ENCODE data around the gene RCBTB1.
A peak's percentile ranks its signal among the peaks of the same experiment; 100 is the strongest.
"Not testable (repeated sequence)": the region's sequence is repeated elsewhere in the genome, so short reads cannot be mapped to it uniquely, and the experiment has no call there.

RCBTB1 gene

DNA sequence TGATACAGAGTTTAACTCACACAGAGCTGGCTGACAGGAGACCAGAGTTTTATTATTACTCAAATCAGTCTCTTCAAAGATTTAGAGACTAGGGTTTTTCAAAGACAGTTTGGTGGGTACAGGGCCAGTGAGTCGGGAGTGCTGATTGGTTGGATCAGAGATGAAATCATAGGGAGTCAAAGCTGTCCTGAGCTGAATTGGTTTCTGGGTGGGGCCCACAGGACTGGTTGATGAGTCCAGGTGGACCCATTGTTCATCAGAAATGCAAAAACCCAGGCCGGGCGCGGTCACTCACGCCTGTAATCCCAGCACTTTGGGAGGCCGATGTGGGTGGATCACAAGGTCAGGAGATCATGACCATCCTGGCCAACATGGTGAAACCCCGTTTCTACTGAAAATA, 17.3 kb upstream of the RCBTB1 start:
- DNase-seq: not testable (repeated sequence)

DNA sequence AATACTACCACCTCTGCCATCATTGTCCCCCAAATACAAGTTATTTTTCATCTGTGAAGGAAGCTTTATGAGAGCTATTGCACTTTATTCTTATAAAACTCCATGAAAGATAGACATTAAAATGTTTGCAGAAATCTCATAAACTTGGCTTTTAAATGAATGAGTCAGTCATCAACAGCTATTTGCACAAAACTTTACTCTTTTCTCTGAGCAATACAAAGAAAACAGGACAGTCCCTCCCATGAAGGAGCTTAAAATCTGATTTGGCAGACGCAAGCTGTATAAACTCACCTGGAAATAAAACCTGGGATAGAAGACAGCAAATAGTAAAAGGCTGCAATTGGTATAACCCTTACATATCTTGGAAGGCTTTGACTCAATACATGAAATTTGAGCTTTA, 16.6 kb upstream of the RCBTB1 start:
- DNase-seq: no peak

DNA sequence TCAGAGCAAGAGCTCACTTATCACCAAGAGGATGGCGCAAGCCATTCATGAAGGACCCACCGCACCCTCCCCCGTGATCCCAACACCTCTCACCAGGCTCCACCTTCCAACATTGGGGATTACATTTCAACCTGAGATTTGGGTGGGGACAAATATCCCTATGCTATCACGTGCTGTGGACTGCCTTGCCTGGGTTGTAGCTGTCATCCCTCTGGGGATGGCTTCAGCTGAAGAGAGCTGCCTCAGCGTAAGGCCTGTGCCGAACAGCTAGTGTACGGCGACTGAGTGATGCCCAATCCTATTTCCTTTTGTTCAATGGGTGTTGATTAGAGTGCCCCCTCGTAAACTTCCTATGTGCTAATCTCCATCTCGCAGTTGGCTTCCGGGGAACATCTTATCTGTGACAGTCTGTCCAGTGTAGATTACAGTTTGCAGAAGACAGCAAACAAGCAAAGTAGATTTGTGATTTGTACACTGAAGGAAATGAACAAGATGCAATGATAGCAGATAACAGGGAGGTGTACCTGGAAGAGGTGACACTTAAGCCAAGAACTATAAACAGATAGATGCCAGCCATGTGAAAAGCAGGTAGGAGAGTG, 11.8 kb upstream of the RCBTB1 start:
- no peak for DNase-seq

DNA sequence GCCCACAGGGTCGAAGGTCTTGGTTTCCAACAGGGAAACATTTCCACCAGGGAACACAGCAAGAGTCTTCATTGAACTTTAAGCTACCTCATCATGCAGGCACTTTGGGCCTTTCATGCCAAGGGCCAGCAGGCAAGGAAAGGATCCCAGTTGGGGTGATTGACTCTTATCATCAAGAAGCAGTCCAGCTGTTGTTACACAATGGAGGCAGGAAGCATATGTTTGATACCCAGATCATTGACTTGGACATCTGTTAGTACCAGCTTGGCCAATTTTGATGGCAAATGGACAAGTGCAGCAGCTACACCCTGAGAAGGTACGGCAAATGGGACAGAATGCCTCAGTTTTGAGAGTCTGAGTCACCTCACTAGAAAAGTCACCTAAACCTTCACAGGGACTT, 10.9 kb upstream of the RCBTB1 start:
- DNase-seq: no peak

DNA sequence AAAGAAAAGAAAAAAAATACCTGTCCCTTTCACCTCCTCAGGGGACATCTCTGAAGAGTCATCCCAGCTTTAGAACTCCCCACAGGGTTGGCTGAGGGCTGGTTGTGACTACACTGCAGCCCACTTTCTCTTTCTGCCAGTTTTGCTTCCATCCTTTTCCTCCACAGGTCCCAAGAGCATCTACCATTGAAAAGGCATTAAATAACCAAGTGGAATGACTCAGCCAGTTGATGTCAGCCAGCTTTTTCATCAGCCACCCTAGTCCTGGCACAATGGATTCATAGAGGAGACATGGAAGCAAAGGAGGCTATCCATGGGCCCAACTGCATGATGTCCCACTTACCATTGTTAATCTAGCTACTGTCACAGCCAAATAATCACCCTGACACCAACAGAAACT, 9.2 kb upstream of the RCBTB1 start:
- no peak for DNase-seq

DNA sequence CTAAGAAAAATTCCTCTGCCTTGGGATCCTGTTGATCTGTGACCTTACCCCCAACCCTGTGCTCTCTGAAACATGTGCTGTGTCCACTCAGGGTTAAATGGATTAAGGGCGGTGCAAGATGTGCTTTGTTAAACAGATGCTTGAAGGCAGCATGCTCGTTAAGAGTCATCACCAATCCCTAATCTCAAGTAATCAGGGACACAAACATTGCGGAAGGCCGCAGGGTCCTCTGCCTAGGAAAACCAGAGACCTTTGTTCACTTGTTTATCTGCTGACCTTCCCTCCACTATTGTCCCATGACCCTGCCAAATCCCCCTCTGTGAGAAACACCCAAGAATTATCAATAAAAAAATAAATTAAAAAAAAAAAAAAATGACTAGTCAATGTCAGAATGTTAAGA, 8.5 kb upstream of the RCBTB1 start:
- not testable (repeated sequence) for DNase-seq

DNA sequence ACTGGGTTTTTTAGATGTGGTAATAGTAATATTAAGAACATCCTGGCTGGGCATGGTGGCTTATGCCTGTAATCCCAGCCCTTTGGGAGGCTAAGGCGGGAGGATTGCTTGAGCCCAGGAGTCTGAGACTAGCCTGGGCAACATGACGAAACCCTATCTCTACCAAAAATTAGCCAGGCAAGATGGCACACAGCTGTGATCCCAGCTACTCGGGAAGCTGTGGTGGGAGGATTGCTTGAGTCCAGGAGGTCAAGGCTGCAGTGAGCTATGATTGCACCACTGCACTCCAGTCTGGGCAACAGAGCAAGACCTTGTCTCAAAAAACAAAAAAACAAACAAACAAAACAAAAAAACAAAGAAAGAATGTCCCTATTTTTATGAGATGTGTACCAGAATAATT, 5.4 kb upstream of the RCBTB1 start:
- DNase-seq: not testable (repeated sequence)

DNA sequence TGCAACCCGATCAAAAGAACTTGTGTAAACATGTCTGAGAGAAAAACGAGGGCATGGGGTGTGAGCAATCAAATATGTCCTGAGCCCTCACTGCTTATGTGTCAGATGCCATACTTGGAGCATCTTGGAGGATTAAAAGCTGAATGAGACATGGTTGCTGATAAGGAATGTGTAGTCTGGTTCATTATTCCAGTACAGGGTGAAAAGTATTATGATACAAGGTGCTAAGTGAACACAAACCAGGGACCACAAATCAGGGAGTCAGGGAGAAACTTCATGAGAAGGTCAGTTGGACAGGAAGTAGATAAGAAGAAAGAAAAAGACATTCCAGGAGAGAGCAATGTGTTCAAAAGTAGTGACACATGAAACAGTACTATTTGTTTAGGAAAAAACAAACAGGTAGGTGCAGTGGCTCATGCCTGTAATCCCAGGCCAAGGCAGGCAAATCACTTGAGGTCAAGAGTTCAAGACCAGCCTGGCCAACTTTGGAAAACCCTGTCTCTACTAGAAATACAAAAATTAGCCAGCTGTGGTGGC, 2.0 kb upstream of the RCBTB1 start:
- DNase-seq: no peak

DNA sequence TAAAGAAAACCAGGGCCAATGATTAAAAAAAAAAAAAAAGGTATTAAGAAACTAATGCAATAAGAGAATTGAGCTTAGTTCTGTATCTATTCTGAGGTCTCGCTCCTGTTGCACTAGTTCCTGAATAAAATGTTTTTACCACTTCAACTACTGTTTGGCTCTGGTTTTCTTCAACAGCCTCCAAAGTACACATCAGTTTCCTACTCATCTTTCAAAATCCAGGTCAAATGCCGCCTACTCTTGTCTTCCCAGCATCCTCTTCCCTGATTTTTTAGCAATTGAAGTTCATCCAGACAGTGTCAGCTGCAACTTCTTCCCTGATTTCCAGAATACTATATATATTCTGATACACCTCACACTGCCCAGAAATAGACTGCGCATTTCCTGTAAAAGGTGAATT, 1.4 kb upstream of the RCBTB1 start:
- DNase-seq: no peak

DNA sequence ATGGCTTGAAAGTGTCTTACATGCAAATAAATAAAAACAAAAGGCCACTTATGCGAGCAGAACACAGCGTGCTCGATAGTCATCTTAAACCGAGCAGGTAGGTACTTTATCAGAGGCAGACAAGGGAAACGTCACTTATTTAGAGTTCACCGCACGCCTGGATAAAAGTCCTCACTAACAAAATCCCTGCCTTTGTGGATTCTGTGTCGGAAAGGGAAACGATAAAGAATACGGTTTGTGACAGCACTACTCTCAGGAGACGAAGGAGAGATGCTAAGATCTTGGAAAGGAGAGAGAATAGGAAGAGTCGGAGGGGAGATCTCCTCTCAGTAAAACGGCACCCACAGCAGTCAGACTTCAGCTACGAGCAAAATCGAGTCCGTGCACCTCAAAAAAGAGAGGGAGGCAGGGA, 581 bp downstream of the RCBTB1 start:
- peak in 1 of 2 experiments; percentile 33 for DNase-seq

DNA sequence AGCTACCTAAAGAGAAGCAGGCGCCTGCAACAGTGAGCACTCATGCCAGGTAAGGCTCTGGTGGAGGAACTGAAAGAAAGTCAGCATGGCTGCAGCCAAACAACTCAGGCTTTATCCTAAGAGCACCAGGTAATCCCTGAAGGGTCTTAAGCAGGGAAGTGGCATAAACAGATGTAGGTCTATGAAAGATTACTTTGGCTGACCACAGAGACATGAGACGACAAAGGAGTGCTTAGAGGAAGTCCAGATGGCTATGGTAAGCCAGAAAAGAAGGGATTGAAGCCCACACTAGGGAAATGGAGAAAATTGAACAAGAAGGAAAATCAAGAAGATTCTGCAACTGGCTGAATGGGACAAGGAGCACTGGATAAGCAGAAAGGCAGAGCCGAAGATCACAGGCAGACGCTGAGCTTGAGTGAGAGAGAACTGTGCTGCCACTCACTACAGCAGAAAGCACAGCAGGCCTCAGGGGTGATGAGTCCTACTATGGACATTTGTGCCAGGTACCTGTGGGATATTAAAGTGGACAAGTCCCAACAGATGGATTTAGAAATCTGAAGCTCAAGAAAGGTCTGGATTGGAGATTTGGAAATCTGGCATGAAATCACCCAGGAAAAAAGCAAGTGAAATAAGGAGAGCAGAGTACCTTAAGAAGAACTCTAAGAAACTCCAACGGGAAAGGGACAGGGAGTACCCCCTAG, 4.2 kb downstream of the RCBTB1 start:
- no peak for DNase-seq

DNA sequence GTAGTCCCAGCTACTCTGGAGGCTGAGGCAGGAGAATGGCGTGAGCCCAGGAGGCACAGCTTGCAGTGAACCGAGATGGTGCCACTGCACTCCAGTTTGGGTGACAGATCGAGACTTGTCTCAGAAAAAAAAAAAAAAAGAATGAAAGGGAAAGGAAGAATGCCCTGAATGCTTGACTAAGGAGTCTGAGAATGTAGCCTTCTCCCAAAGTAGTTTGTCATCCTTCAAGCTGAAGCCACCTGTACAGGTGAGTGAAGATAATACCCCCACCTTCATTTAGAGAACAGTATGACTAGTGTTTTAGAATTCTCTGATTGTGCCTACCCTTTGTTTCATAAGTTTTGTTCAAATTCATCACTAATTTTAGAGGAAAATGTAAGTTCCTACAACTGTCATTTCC, 5.9 kb downstream of the RCBTB1 start:
- DNase-seq: no peak

DNA sequence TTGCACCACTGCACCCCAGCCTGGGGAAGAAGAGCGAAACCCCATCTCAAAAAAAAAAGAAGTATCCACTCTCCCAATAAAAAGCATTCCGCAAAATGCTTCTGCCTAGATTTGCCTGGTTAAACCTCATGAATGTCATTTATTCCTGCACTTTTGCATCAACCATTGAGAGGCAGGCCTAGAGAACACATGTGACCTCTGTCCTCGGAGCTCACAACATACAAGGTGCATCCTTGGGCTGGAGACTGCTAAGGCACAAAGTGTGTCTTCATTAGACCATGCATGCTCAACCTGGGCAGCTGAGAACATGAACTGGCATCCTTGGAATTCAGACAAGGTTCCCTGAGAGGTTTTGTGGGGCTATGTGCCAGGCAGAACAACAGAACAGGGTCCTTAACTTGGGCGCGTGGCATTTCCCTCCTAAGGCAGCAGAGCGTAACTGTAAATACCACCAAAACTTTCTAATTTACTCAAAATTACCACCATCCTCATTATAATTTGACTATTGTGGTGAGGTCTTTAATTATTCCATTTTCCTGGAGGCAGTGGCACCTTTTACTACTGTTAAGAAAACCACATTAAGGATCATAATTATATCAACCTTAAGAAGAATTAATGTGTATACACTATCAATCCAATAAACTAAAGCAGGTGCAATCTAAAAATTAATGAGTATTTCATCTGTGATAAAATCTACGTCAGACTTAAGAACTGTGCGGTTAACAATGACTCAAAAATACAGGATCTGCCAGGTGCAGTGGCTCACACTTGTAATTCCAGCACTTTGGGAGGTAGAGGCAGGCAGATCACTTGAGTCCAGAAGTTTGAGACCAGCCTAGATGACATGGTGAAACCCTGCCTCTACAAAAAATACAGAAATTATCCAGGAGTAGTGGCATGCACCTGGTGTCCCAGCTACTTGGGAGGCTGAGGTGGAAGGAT, 13.8 kb downstream of the RCBTB1 start:
- DNase-seq: no peak

DNA sequence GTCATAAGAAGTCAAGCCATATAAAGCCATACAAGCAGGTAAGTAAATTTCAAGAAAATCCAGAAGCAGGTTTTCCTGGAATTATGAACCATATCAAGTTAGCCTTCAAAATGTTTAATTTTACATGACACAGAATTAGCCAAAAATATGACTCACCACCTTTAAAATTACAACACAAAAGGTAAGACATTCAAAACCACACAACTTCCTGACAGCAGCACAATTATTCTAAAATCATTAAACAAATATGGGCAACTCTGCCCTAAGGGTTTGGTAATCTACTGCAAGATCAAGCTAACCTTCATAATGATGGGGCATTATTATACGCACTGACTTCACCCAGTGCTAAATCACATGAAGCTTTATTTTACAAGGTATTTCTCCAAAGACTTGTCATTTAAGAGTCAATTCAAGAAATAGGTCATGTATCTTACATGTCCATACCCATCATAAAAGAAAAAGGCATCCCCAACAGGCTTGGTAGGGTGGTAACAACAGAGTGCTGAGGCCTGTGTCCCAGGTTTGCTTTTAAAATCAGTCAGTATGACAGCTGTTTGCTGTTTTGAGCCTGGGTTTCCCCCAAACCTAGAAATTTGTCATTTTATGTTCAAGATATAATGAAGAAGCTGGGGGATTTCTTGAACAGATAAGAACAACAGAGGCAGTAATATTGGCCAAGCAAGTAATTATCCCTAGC, 15.2 kb downstream of the RCBTB1 start:
- DNase-seq: no peak

DNA sequence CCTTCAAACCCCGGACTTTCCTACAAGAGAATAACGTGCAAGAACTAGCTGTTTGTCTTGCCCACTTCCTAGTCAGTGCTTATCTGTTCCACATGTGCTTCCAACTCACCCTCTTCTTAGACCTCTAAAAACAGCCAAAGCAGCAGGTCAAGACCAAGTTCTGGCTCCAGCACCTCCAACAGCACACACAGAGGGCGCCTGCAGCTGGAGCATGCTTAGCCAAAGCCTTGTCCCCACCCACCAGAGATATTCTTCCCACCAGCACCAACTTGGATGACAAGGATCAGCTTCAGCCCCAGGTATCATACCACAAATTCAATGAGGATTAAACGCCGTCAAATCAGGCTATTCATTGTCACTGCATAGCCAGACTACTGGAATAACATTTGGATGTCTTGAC, 17.9 kb downstream of the RCBTB1 start:
- DNase-seq: no peak

DNA sequence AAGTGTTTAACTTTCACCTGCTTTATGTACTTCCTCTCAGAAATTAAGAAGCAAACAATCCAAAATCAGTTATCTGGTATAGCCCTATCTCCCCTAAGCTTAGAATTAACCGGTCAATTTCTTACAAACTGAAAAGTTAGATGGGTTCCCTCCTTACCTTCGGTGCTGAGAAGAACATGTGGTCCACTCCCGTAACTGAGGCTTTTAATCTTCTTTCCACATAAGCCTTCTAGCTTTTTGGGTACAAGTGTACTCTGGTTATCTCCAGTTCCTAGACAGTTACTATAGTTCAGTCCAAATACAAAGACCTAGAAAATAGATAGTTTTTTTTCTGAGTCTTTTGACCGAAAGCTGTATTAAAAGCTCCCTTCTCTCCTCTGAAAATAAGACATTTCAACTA, 18.9 kb downstream of the RCBTB1 start:
- no peak for DNase-seq

DNA sequence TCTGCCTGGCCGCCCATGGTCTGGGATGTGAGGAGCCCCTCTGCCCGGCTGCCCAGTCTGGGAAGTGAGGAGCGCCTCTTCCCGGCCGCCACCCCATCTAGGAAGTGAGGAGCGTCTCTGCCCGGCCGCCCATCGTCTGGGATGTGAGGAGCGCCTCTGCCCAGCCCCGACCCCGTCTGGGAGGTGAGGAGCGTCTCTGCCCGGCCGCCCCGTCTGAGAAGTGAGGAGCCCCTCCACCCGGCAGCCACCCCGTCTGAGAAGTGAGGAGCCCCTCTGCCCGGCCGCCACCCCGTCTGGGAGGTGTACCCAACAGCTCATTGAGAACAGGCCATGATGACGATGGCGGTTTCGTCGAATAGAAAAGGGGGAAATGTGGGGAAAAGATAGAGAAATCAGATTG, 19.9 kb downstream of the RCBTB1 start:
- DNase-seq: not testable (repeated sequence)

DNA sequence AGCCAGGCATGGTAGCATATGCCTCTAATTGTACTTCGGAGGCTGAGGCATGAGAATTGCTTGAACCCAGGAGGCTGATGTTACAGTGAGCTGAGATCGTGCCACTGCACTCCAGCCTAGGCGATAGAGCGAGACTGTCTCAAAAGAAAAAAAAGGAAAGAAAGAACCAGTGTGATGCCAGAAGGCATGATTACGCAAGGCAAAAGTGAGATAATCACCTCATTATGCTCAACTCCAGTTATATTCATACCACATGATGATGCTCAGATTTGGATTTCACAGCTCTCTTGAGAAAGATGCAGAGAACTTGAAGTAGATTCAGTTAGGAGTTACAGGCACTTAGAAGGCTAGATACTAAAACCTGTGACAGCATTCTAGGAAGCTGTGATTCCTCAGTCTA, 21.8 kb downstream of the RCBTB1 start:
- no peak for DNase-seq

DNA sequence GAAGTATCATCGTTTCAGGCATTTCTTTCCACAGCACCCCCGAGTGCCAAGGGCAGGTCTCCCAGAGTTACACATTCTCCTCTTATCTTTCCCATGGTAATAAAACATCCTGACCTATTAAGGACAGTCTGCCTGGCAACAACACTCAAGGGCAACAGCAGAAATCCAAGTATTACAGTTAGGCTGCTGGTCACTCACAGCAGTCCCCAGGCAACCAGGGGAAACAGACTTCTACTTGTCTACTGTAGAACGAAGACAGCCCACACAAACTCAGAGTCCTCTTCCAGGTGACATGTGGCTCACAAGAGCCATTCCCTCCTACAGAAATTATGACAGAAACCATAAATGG, 24.3 kb downstream of the RCBTB1 start:
- DNase-seq: no peak

DNA sequence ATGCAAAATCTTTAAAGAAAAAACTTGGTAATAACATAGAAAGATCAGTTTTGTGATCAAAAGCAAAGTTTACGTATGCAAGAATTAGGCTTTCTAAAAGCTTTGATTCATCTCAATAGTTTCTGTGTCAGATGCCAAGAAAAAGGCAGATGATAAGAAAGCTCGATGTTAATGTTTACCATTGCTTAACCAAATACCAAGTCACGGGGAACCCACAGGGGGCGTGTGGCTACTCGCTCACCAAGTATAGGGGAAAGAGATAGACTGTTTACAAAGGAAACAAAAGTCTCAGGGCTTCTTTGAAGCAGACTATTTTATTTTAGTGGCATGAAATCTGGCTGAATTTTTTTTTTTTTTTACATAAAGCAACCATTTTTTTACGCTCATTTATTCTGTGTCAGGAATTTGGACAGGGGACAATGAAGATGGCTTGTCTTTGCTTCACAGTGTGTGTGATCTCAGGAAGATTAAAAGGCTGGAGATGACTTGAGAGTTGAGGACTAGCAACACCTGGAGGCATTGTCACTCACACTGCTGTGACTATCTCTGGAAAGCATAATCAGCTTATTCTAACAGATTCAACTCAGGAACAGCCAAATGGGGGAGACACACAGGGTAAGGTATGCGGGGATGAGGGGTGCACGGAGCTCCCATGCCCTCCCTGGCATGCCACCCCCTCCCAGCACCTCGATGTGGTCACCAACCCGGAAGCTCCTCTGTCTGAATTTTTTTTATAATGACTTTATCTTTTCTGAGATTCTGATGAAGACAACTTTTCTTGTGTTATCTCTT, 24.9 kb downstream of the RCBTB1 start:
- no peak for DNase-seq

DNA sequence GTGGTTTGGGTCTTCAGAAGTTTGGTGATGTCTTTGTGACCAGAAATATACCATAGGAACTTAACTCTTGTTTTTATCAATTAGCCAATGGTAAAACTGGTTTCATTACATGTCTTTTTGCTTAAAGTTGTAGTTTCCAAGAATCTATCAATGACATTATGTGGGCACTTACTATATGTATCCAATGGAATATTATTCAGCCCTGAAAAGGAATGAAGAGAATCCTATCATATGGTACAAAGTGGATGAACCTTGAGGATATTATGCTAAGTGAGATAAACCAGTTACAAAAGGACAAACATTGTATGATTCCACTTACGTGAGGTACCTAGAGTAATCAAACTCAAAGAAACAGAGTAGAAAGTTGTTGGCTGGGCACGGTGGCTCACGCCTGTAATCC, 26.4 kb downstream of the RCBTB1 start:
- no peak for DNase-seq

DNA sequence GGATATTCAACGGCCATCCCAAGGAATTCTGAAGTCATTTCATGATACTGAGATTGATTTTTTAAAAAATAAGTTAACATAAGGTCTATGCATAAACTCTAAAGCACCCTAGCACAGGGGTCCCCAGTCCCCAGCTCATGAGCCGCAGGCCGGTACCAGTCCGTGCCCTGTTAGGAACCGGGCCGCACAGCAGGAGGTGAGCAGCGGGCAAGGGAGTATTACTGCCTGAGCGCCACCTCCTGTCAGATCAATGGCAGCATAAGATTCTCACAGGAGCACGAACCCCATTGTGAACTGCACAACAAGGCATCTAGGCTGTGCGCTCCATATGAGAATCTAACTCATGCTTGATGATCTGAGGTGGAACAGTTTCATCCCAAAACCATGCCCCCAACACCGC, 31.0 kb downstream of the RCBTB1 start:
- DNase-seq: no peak

Measured in Kasumi-1 (cell line).